ENCODE data around the gene HOXB6.

Gene HOXB6

GRCh38 chr17:48609033-48609432 is 4.2 kb upstream of the HOXB6 start:
- DNase-seq: no peak

- DNase-seq: no peak
These were observed 3.7 kb upstream of the HOXB6 start for GRCh38 chr17:48608494-48608834.

- no peak for DNase-seq
These were observed 2.3 kb upstream of the HOXB6 start for GRCh38 chr17:48606892-48607614.

- no peak for DNase-seq
These were observed 1.5 kb upstream of the HOXB6 start for GRCh38 chr17:48605991-48606891.

GRCh38 chr17:48605409-48605919 is 678 bp upstream of the HOXB6 start:
- DNase-seq: no peak

- DNase-seq: peak; percentile 24
These were observed 622 bp downstream of the HOXB6 start for GRCh38 chr17:48603959-48604769.

- no peak for DNase-seq
These were observed 3.0 kb downstream of the HOXB6 start for GRCh38 chr17:48601539-48602425.

GRCh38 chr17:48601207-48601538 is 3.6 kb downstream of the HOXB6 start:
- no peak for DNase-seq

- DNase-seq: peak; percentile 47
These were observed 4.3 kb downstream of the HOXB6 start for GRCh38 chr17:48600244-48601098.

GRCh38 chr17:48599354-48599753 is 5.4 kb downstream of the HOXB6 start:
- no peak for DNase-seq

- DNase-seq: no peak
These were observed 6.0 kb downstream of the HOXB6 start for GRCh38 chr17:48598736-48599135.

- peak; percentile 54 for DNase-seq
These were observed 6.8 kb downstream of the HOXB6 start for GRCh38 chr17:48597778-48598631.

- no peak for DNase-seq
These were observed 7.3 kb downstream of the HOXB6 start for GRCh38 chr17:48597528-48597777.

- no peak for DNase-seq
These were observed 7.9 kb downstream of the HOXB6 start for GRCh38 chr17:48596735-48597527.

GRCh38 chr17:48596000-48596734 is 8.6 kb downstream of the HOXB6 start:
- DNase-seq: peak; percentile 38

GRCh38 chr17:48595278-48595999 is 9.3 kb downstream of the HOXB6 start:
- DNase-seq: no peak

- DNase-seq: no peak
These were observed 10.1 kb downstream of the HOXB6 start for GRCh38 chr17:48594538-48595277.

Measured in DMS153 (cell line).